GM12878 (cell line): ENCODE data around the gene TMEM53. TPM values are rescaled to one million over a fixed set of nuclear protein-coding genes. Genes with fewer than 3 reads are reported as not detected.

Source experiments
- ATAC-seq: fragments of 200-7000 bp; cut with Tn5 transposase; 3 replicates; pipeline ENCODE4 v1.9.1; 2020; ENCODE audit warnings: mild to moderate bottlenecking, moderate library complexity
- BruUV-seq: library from RNA; stranded (reverse); fragments of 400-500 nt; replicated peaks from 2 replicates; lab custom pipeline; 2021; lab: Mats Ljungman, UMichigan
- CTCF ChIA-PET: fragments of 300-600 bp; sonication (Branson Sonifier 250); formaldehyde crosslinking; extraction: SDS; loops from one replicate; lab custom pipeline; 2021; ENCODE audit warnings: inconsistent platforms; lab: Yijun Ruan, JAX
- POLR2A ChIA-PET: fragments of 350-600 bp; formaldehyde crosslinking; extraction: SDS; loops from one replicate; lab custom pipeline; 2021; ENCODE audit warnings: inconsistent platforms; lab: Charles Lee
- RAD21 ChIA-PET: fragments of 300-600 bp; sonication (Branson Sonifier 250); formaldehyde crosslinking; loops from one replicate; lab custom pipeline; 2023; ENCODE audit warnings: antibody characterized with exemption; ENCODE audit not compliant: unreplicated experiment; lab: Charles Lee
- SMC1A ChIA-PET: fragments of 300-600 bp; sonication (Branson Sonifier 250); formaldehyde crosslinking; loops from one replicate; lab custom pipeline; 2023; ENCODE audit not compliant: unreplicated experiment, uncharacterized antibody; lab: Charles Lee
- DNase-seq: peaks from one replicate; pipeline ENCODE4 v3.0.0-alpha.2; 2011; ENCODE audit warnings: low read depth, low spot score
- FAIRE-seq: peaks from 3 replicates; lab custom pipeline; 2011; peaks lifted over from hg19 to GRCh38; lab: Jason Lieb, UNC
- H2AFZ ChIP-seq: 2 replicates; pipeline ENCODE4 v1.6.0; 2011; ENCODE audit warnings: low read depth, low read length, control low read depth; ENCODE audit not compliant: control insufficient read depth
- H3K27ac ChIP-seq: 2 replicates; pipeline ENCODE4 v1.5.1; 2011; ENCODE audit warnings: control low read depth; ENCODE audit not compliant: control insufficient read depth, insufficient read depth
- H3K27me3 ChIP-seq, 2 experiments: replicated peaks in 1 of 2; 2 replicates each; pipeline versions ENCODE4 v1.6.0 to v1.6.1; 2011; ENCODE audit warnings: low read length in 1 of 2; ENCODE audit not compliant: control insufficient read depth in 2 of 2, insufficient read depth in 2 of 2
- H3K36me3 ChIP-seq, 2 experiments: 2 replicates each; pipeline ENCODE4 v1.5.1; 2011; ENCODE audit warnings: low read length in 1 of 2; ENCODE audit not compliant: control insufficient read depth in 2 of 2, insufficient read depth in 2 of 2
- H3K4me1 ChIP-seq: 2 replicates; pipeline ENCODE4 v1.6.1; 2011; ENCODE audit warnings: mild to moderate bottlenecking, low read length, moderate library complexity, mixed read lengths; ENCODE audit not compliant: control insufficient read depth, insufficient read depth
- H3K4me2 ChIP-seq: 2 replicates; pipeline ENCODE4 v1.6.0; 2011; ENCODE audit warnings: control low read depth; ENCODE audit not compliant: control insufficient read depth, insufficient read depth
- H3K4me3 ChIP-seq: fragments of 200-600 bp; sonication (generic); 2 replicates; pipeline ENCODE4 v1.5.1; 2016
- H3K79me2 ChIP-seq: 2 replicates; pipeline ENCODE4 v1.6.0; 2011; ENCODE audit warnings: low read length; ENCODE audit not compliant: control insufficient read depth, insufficient read depth
- H3K9ac ChIP-seq: 2 replicates; pipeline ENCODE4 v1.8.0; 2011; ENCODE audit warnings: low read length, control low read depth, mixed read lengths; ENCODE audit not compliant: control insufficient read depth, insufficient read depth
- H3K9me3 ChIP-seq: replicated peaks from 3 replicates; pipeline ENCODE4 v1.5.1; 2011; ENCODE audit warnings: mild to moderate bottlenecking, low read length; ENCODE audit not compliant: control insufficient read depth, insufficient read depth
- H4K20me1 ChIP-seq: 2 replicates; pipeline ENCODE4 v1.6.0; 2011; ENCODE audit not compliant: control insufficient read depth, insufficient read depth
- KDM1A ChIP-seq: fragments of 200-600 bp; sonication (generic); IDR thresholded peaks from 2 replicates; pipeline ENCODE4 v1.6.1; 2016; ENCODE audit warnings: borderline replicate concordance
- PAX5 ChIP-seq: IDR thresholded peaks from 2 replicates; pipeline ENCODE4 v1.6.1; 2011; ENCODE audit warnings: low read depth, low read length, borderline replicate concordance
- POU2F2 ChIP-seq: IDR thresholded peaks from 3 replicates; pipeline ENCODE4 v1.6.1; 2011; ENCODE audit warnings: low read depth, mild to moderate bottlenecking, low read length, borderline replicate concordance
- RUNX3 ChIP-seq: IDR thresholded peaks from 2 replicates; pipeline ENCODE4 v1.6.1; 2012; ENCODE audit warnings: low read length, inconsistent platforms
- SIX5 ChIP-seq: IDR thresholded peaks from 2 replicates; pipeline ENCODE4 v1.6.1; 2011; ENCODE audit warnings: mild to moderate bottlenecking, low read depth, low read length, moderate library complexity; ENCODE audit not compliant: severe bottlenecking
- WGBS: methylation state at CpG from one replicate; pipeline ENCODE4 v1.1.6; 2016; ENCODE audit warnings: low lambda C conversion rate; ENCODE audit not compliant: insufficient replicate concordance, insufficient coverage; ENCODE audit errors: missing lambda C conversion rate; 5-methylcytosine and 5-hydroxymethylcytosine counted together
- in situ Hi-C: fragments of 300-500 bp; cut with MboI; formaldehyde crosslinking; loops from 9 replicates; pipeline ENCODE4 v1.14.3; 2018; ENCODE audit warnings: mixed read lengths
- intact Hi-C: fragments of 100-400 bp; cut with micrococcal nuclease; formaldehyde crosslinking; loops from one replicate; pipeline ENCODE4 v1.14.2; 2022; ENCODE audit not compliant: unreplicated experiment
- polyA plus RNA-seq, 11 experiments: library from polyadenylated mRNA; depleted of rRNA in 4 of 11; unstranded in 6 of 11; stranded (reverse) in 5 of 11; fragments of >200 nt; fragmentation: Nextera tagmentation in 4 of 11; fragmentation: Illumina TruSeq in 1 of 11; extraction: Ambion mirVana in 4 of 11; extraction: Trizol in 1 of 11; gene quantifications; 1 replicate in 1 of 11; 2 replicates in 10 of 11; pipeline versions ENCODE4 v1.2.1 to v1.2.3, GENCODE V29; 2011 to 2016; ENCODE audit warnings: inconsistent platforms in 2 of 11, missing spikeins in 2 of 11, low read depth in 1 of 11
- total RNA-seq, 4 experiments: library from RNA; depleted of rRNA in 3 of 4; stranded (reverse); fragments of >200 nt in 3 of 4; fragmentation: Illumina TruSeq in 1 of 4; extraction: Trizol in 1 of 4; gene quantifications; 2 replicates each; pipeline versions ENCODE4 v1.2.1 to v1.2.3, GENCODE V29; 2013 to 2021
- TF ChIP-seq, protein P1 (sequence below): IDR thresholded peaks from 2 replicates; pipeline ENCODE4 v1.6.1; 2011; ENCODE audit warnings: borderline replicate concordance, low read depth, mild to moderate bottlenecking, moderate library complexity, low read length; ENCODE audit not compliant: insufficient read depth, poor library complexity, severe bottlenecking
- TF ChIP-seq, protein P2 (sequence below): IDR thresholded peaks from 2 replicates; pipeline ENCODE4 v1.6.1; 2012; ENCODE audit warnings: low read length, inconsistent platforms
- TF ChIP-seq, protein P3 (sequence below): IDR thresholded peaks from 2 replicates; pipeline ENCODE4 v1.6.1; 2011; ENCODE audit warnings: borderline replicate concordance, low read depth, mild to moderate bottlenecking, moderate library complexity, mixed read lengths, low read length; ENCODE audit not compliant: insufficient read depth; ENCODE audit errors: extremely low read length

TMEM53 gene
- total and polyA plus RNA-seq, 10 of the 15 experiments (the other 5 are each of a cell fraction or from before 2014, with no cell fraction given), result 3.1 to 23.9 (median 11.1) TPM

DNA sequence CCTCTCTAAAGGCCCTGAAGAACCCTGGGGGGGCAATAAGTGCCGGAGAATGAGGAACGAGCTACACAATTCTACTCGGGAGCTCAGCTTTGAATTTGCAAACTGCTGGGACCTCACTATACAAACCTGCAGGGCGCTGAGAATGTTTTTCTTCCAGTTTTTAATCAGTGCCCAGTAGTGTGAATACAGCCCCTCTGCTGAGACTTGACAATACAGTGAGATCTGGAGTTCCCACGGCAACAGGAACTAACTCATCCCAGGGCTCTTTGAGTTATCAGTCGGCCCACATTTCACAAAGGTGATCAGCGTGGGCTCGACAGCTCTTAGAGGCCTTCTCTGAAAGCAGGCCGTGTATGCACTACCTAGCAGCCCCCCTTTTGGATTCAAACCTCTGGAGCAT lies 41.7 kb downstream of the TMEM53 start:
- Histone ChIP-seq H4K20me1 (no peaks in the 10 kb centered on the region), H3K79me2 (peaks cover 19% of the 10 kb centered on the region)
- TF ChIP-seq POU2F2, result no peak
- TF ChIP-seq, protein P1, sequence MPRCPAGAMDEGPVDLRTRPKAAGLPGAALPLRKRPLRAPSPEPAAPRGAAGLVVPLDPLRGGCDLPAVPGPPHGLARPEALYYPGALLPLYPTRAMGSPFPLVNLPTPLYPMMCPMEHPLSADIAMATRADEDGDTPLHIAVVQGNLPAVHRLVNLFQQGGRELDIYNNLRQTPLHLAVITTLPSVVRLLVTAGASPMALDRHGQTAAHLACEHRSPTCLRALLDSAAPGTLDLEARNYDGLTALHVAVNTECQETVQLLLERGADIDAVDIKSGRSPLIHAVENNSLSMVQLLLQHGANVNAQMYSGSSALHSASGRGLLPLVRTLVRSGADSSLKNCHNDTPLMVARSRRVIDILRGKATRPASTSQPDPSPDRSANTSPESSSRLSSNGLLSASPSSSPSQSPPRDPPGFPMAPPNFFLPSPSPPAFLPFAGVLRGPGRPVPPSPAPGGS, result no peak
- TF ChIP-seq PAX5, result no peak
- TF ChIP-seq KDM1A, result no peak
- TF ChIP-seq SIX5, result no peak
- no peak for TF ChIP-seq RUNX3
- TF ChIP-seq, protein P2, sequence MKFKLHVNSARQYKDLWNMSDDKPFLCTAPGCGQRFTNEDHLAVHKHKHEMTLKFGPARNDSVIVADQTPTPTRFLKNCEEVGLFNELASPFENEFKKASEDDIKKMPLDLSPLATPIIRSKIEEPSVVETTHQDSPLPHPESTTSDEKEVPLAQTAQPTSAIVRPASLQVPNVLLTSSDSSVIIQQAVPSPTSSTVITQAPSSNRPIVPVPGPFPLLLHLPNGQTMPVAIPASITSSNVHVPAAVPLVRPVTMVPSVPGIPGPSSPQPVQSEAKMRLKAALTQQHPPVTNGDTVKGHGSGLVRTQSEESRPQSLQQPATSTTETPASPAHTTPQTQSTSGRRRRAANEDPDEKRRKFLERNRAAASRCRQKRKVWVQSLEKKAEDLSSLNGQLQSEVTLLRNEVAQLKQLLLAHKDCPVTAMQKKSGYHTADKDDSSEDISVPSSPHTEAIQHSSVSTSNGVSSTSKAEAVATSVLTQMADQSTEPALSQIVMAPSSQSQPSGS, result no peak
- TF ChIP-seq, protein P3, sequence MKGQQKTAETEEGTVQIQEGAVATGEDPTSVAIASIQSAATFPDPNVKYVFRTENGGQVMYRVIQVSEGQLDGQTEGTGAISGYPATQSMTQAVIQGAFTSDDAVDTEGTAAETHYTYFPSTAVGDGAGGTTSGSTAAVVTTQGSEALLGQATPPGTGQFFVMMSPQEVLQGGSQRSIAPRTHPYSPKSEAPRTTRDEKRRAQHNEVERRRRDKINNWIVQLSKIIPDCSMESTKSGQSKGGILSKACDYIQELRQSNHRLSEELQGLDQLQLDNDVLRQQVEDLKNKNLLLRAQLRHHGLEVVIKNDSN, result no peak
- TF ChIP-seq, all 136 proteins: peak for 0
- ChIA-PET CTCF (interaction anchor here (1.6 to 5.7 kb wide), 3 partner anchors 15 to 38 kb away, joined by 5 to 70 read pairs (median 12); no protein-coding TSS in a partner anchor), RAD21 (interaction anchor here (1.6 kb wide), 1 partner anchor 41 kb away, joined by 6 read pairs; the partner anchor contains the start of gene TMEM53), POLR2A (interaction anchor here (1.0 to 2.9 kb wide), 7 partner anchors 9 to 420 kb away, joined by 3 to 13 read pairs (median 5); partner anchors contain the start of genes ARMH1, HECTD3 and TMEM53), SMC1A (interaction anchor here (0.5 to 3.1 kb wide), 4 partner anchors 9 to 89 kb away, joined by 3 to 18 read pairs (median 4); no protein-coding TSS in a partner anchor)
- ATAC-seq (peak; percentile 14), FAIRE-seq (peak; percentile 65), DNase-seq (no peak)
- Histone ChIP-seq H2AFZ (peak overlapping the region; percentile 55), H3K4me3 (peak overlapping the region; percentile 98), H3K4me1 (no peaks in the 10 kb centered on the region), H3K27ac (peak overlapping the region; percentile 94), H3K4me2 (peak overlapping the region; percentile 97), H3K9ac (peak overlapping the region; percentile 90), H3K9me3 (no peaks in the 10 kb centered on the region), H3K36me3 (peaks cover 8 to 18% of the 10 kb centered on the region in 2 experiments), H3K27me3 (no peaks in the 10 kb centered on the region)
- TSS peak; percentile 66 for BruUV-seq
- in situ Hi-C loops, result no loop called here
- under 1% methylated on average over 9 of the region's 9 CpGs for WGBS
- intact Hi-C loops, result no loop called here
